ENCODE measurements around the gene ANXA8L1.
"Not testable (repeated sequence)": the region's sequence is repeated elsewhere in the genome, so short reads cannot be mapped to it uniquely, and the experiment has no call there.

Gene ANXA8L1

DNA sequence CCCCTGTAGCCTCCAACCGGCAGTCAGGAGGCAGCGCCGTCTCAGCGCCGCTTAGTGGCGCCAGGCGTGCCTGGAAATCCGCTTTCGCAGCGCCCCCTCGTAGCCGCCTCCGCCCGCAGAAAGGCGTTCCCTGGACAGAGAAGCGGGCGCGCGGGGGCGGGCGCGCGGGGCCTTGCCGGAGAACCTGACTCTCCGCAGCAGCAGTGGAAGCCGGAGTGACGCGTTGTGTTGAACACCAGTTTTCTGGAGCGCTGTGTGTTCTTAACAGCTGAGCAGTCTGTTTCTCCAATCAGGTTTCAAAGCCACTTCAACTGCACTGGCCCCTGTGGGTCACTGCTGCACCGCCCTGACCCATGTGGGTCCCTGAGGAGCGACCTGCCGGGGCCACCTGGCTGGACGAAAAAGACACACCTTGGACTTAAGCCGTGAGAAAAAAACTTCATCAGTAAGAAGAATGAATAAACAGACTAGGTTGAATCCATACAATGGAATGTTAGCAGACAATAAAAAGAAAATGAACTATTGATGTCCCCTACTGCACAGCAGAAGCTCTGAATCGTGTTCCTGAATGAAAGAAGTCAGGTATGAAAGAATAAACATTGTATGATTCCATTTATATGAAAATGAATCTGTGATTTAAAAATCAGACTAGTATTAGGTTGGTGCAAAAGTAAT lies 22.8 kb downstream of the ANXA8L1 start:
- peak; percentile 1 for DNase-seq

DNA sequence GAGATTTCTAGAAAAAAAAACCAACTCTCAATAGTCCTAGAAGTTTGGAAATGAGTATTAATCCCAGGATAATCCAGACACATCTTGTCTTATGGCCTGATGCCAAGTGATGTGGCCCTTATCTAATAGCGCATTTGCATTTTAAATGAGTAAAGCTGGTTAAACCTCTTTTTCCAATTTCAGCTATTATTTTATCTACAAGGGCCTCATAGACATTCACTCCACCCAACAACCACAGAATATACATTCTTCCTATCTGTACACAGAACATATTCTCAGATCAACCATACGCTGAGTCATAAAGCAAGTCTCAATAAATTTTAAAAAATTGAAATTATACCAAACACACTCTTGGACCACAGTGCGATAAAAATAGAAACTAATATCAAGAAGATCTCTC lies 34.0 kb downstream of the ANXA8L1 start:
- DNase-seq = not testable (repeated sequence)

GRCh38 chr10:46411123-46411522 lies 35.5 kb downstream of the ANXA8L1 start:
- not testable (repeated sequence) for DNase-seq

- not testable (repeated sequence) for DNase-seq
Observed at GRCh38 chr10:46412665-46413064, 37.1 kb downstream of the ANXA8L1 start.

GRCh38 chr10:46415291-46415690 lies 39.7 kb downstream of the ANXA8L1 start:
- not testable (repeated sequence) for DNase-seq

DNA sequence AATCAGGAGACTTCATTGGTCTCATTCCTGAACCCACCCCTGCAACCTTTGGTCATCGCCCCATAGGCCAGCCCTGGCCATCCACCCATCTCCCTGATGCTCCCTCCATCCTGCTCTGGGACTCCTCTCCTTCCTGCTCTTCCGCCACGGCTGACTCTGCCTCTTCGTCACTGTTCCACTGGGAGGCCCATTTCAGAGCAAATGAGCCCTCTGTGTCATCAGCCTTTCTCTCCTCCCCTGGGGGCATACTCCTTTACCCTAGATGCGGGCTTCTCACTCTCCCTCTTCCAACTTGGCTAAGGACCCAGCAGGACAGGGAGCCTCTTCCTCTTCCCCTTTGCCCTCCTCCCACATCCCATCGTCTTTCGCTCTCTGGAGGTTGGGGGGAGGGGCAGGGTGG lies 42.7 kb downstream of the ANXA8L1 start:
- not testable (repeated sequence) for DNase-seq

GRCh38 chr10:46419570-46420379 lies 44.2 kb downstream of the ANXA8L1 start:
- DNase-seq = not testable (repeated sequence)

- not testable (repeated sequence) for DNase-seq
Observed at GRCh38 chr10:46423550-46423949, 48.0 kb downstream of the ANXA8L1 start.

DNA sequence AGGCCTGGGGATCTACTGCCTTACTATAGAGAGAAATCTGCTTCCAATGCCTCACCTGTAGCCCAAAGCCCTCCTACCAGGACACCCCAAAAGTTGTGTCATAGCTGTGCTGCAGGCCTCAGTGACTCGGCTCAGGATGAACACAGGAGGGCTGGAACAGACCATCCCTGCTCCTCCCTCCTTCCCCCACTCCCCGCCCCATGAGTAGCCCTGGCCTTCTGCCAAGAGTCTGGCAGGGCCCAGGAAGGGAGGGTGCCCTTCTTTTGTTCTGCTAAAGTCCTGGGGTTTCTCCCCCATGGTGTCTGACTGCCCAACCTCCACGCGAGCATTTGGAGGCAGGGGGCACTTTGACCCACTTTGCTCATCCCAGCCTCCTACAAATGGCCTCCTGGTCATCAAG lies 65.4 kb downstream of the ANXA8L1 start:
- not testable (repeated sequence) for DNase-seq
